Panc1 (cell line): ENCODE measurements around the gene TRIM41.
"Not testable (repeated sequence)": the region's sequence is repeated elsewhere in the genome, so short reads cannot be mapped to it uniquely, and the experiment has no call there.

ENCODE experiments used
- CTCF ChIP-seq: fragments of 450-650 bp; IDR thresholded peaks from 2 replicates; pipeline ENCODE4 v1.5.1; 2017; ENCODE audit warnings: mild to moderate bottlenecking
- POLR2AphosphoS5 ChIP-seq: IDR thresholded peaks from 2 replicates; pipeline ENCODE4 v1.6.1; 2012; ENCODE audit warnings: mild to moderate bottlenecking, low read depth, low read length, moderate library complexity
- REST ChIP-seq, 2 experiments: IDR thresholded peaks; 2 replicates each; pipeline ENCODE4 v1.6.1; 2011 to 2012; ENCODE audit warnings: low read depth in 2 of 2, control low read depth in 1 of 2, low read length in 1 of 2, mild to moderate bottlenecking in 1 of 2, moderate library complexity in 1 of 2; ENCODE audit not compliant: insufficient read depth in 1 of 2
- SIN3A ChIP-seq: IDR thresholded peaks from 2 replicates; pipeline ENCODE4 v1.6.1; 2012; ENCODE audit warnings: low read depth, mild to moderate bottlenecking, low read length, moderate library complexity, borderline replicate concordance; ENCODE audit not compliant: insufficient read depth
- TCF7L2 ChIP-seq: IDR thresholded peaks from 2 replicates; pipeline ENCODE4 v1.6.1; 2011; ENCODE audit warnings: mild to moderate bottlenecking, low read depth, low read length, inconsistent platforms

- TF ChIP-seq POLR2AphosphoS5; CTCF; TCF7L2; REST (IDR thresholded peaks at IDR 0.05; ENCODE audit: insufficient read depth in 1 of 2, low read depth in 2 of 2, low read length in 1 of 2); SIN3A: not testable (repeated sequence)
Observed at GRCh38 chr5:181209006-181209405, 14.1 kb upstream of the TRIM41 start.
